Right lobe of liver (tissue), 4 donors: Measurements from ENCODE around the gene CUX1.

ENCODE experiments used
- CTCF ChIP-seq, 4 donors: fragments of 200-600 bp in 3 of 4; fragments of 450-650 bp in 1 of 4; IDR thresholded peaks; one replicate each; pipeline versions ENCODE4 v1.5.1 to v1.8.0; 2016 to 2022; ENCODE audit warnings: antibody characterized with exemption in 4 of 4, mild to moderate bottlenecking in 2 of 4
- POLR2A ChIP-seq: fragments of 450-650 bp; IDR thresholded peaks from one replicate; pipeline ENCODE4 v1.6.1; 2017; ENCODE audit warnings: antibody characterized with exemption, mild to moderate bottlenecking
- donor health status: DM: no; HTN: no; CAD: no.
- donor health status: DM: no; HTN: no; CAD: no.
- donor health status: DM: no; HTN: yes; CAD: no.

- TF ChIP-seq CTCF (IDR thresholded peaks at IDR 0.05) (no peak), POLR2A (no peak)
These were observed 283.7 kb downstream of the CUX1 start for GRCh38 chr7:102101111-102101551.
